ENCODE data around the gene C20orf96.

The C20orf96 gene

GRCh38 chr20:309841-310644 lies 19.5 kb upstream of the C20orf96 start:
- Histone ChIP-seq H3K9me3 (no peaks in the 10 kb centered on the region), H3K36me3 (no peaks in the 10 kb centered on the region), H3K27me3 (no peaks in the 10 kb centered on the region), H3K27ac (peak overlapping the region; percentile 92 to 94), H3K4me3 (peak overlapping the region; percentile 54 to 65), H3K4me1 (peaks cover 0 to 13% (median 9%) of the 10 kb centered on the region in 4 donors)
- TF ChIP-seq CTCF (IDR thresholded peaks at IDR 0.05): no peak
- intact Hi-C loops (cut with DNase I; ENCODE audit: low total_unique reads): no loop called here
- DNase-seq: peak; percentile 100

- DNase-seq: no peak
- intact Hi-C loops (cut with DNase I; ENCODE audit: low total_unique reads): no loop called here
- peak overlapping the region; percentile 54 to 65 for H3K4me3 ChIP-seq
Measured at GRCh38 chr20:309306-309840, 18.8 kb upstream of the C20orf96 start.

GRCh38 chr20:308427-309038 lies 18.0 kb upstream of the C20orf96 start:
- H3K27ac ChIP-seq: peak overlapping the region; percentile 92 to 94
- TF ChIP-seq CTCF (IDR thresholded peaks at IDR 0.05): no peak
- H3K4me3 ChIP-seq: no peak overlapping the region
- H3K9me3 ChIP-seq: no peaks in the 10 kb centered on the region
- intact Hi-C loops (cut with DNase I; ENCODE audit: low total_unique reads): no loop called here
- DNase-seq: no peak
- H3K27me3 ChIP-seq: no peaks in the 10 kb centered on the region
- H3K36me3 ChIP-seq: no peaks in the 10 kb centered on the region
- H3K4me1 ChIP-seq: peaks cover 0 to 13% (median 9%) of the 10 kb centered on the region in 4 donors

More at GRCh38 chr20:309306-309840, 18.8 kb upstream of the C20orf96 start:
- Histone ChIP-seq H3K4me1 (peaks cover 0 to 13% (median 9%) of the 10 kb centered on the region in 4 donors), H3K9me3 (no peaks in the 10 kb centered on the region), H3K27ac (peak overlapping the region; percentile 92 to 94), H3K36me3 (no peaks in the 10 kb centered on the region), H3K27me3 (no peaks in the 10 kb centered on the region)
- TF ChIP-seq CTCF (IDR thresholded peaks at IDR 0.05): no peak

- no peak for DNase-seq
- Histone ChIP-seq H3K27me3 (no peaks in the 10 kb centered on the region), H3K27ac (no peak overlapping the region), H3K36me3 (peaks cover 0 to 10% (median 0%) of the 10 kb centered on the region in 3 donors), H3K4me3 (no peak overlapping the region), H3K4me1 (peaks cover 0 to 20% (median 12%) of the 10 kb centered on the region in 4 donors), H3K9me3 (no peaks in the 10 kb centered on the region)
- intact Hi-C loops (cut with DNase I; ENCODE audit: low total_unique reads): no loop called here
- TF ChIP-seq CTCF (IDR thresholded peaks at IDR 0.05): no peak
Measured at GRCh38 chr20:305745-306144, 15.2 kb upstream of the C20orf96 start.

- no peak for TF ChIP-seq CTCF (IDR thresholded peaks at IDR 0.05)
- DNase-seq: no peak
- H3K27me3 ChIP-seq: no peaks in the 10 kb centered on the region
- H3K4me1 ChIP-seq: peaks cover 0 to 32% (median 23%) of the 10 kb centered on the region in 4 donors
- H3K4me3 ChIP-seq: no peak overlapping the region
- no peak overlapping the region for H3K27ac ChIP-seq
- intact Hi-C loops (cut with DNase I; ENCODE audit: low total_unique reads): no loop called here
- no peaks in the 10 kb centered on the region for H3K9me3 ChIP-seq
- peaks cover 0 to 10% (median 0%) of the 10 kb centered on the region in 3 donors for H3K36me3 ChIP-seq
Measured at GRCh38 chr20:301886-302848, 11.6 kb upstream of the C20orf96 start.
